H1 (cell line): ENCODE data around the gene ARHGEF40.

ENCODE experiments used
- CHD1 ChIP-seq: IDR thresholded peaks from 2 replicates; pipeline ENCODE4 v1.6.1; 2012; ENCODE audit warnings: low read depth, low read length, improper control_type of control experiment
- CTCF ChIP-seq, 3 experiments: IDR thresholded peaks; 1 replicate in 2 of 3; 2 replicates in 1 of 3; pipeline versions ENCODE4 v1.5.1 to v1.6.1; 2011; ENCODE audit warnings: low read length in 3 of 3, mild to moderate bottlenecking in 3 of 3, inconsistent platforms in 2 of 3, low read depth in 1 of 3, moderate library complexity in 1 of 3; ENCODE audit not compliant: insufficient read depth in 1 of 3; ENCODE audit errors: control extremely low read depth in 1 of 3
- GABPA ChIP-seq: IDR thresholded peaks from 2 replicates; pipeline ENCODE4 v1.6.1; 2011; ENCODE audit warnings: mild to moderate bottlenecking, low read length, moderate library complexity, borderline replicate concordance; ENCODE audit not compliant: insufficient read depth
- NRF1 ChIP-seq: IDR thresholded peaks from 2 replicates; pipeline ENCODE4 v1.6.1; 2011; ENCODE audit warnings: mild to moderate bottlenecking, low read depth, low read length, improper control_type of control experiment
- POLR2A ChIP-seq, 2 experiments: IDR thresholded peaks; 1 replicate in 1 of 2; 2 replicates in 1 of 2; pipeline ENCODE4 v1.6.1; 2011; ENCODE audit warnings: low read depth in 2 of 2, low read length in 2 of 2, mild to moderate bottlenecking in 2 of 2; ENCODE audit errors: control extremely low read depth in 1 of 2
- POLR2AphosphoS5 ChIP-seq: IDR thresholded peaks from 2 replicates; pipeline ENCODE4 v1.6.1; 2011; ENCODE audit warnings: low read depth, low read length
- RBBP5 ChIP-seq: IDR thresholded peaks from 2 replicates; pipeline ENCODE4 v1.7.1; 2012; ENCODE audit warnings: low read depth, mild to moderate bottlenecking, inconsistent platforms, low read length, moderate library complexity, borderline replicate concordance
- SIN3A ChIP-seq, 2 experiments: IDR thresholded peaks in 1 of 2; conservative IDR thresholded peaks in 1 of 2; 2 replicates each; pipeline ENCODE4 v1.6.1; 2011 to 2012; ENCODE audit warnings: low read length in 2 of 2, improper control_type of control experiment in 1 of 2, low read depth in 1 of 2, mild to moderate bottlenecking in 1 of 2
- SP1 ChIP-seq: IDR thresholded peaks from 2 replicates; pipeline ENCODE4 v1.6.1; 2011; ENCODE audit warnings: low read depth, low read length
- USF2 ChIP-seq: IDR thresholded peaks from 2 replicates; pipeline ENCODE4 v1.6.1; 2011; ENCODE audit warnings: low read length, improper control_type of control experiment

- TF ChIP-seq USF2, result no peak
- no peak for TF ChIP-seq POLR2A (IDR thresholded peaks at IDR 0.05; ENCODE audit: control extremely low read depth in 1 of 2, low read depth in 2 of 2, low read length in 2 of 2)
- TF ChIP-seq CTCF (IDR thresholded peaks at IDR 0.05; ENCODE audit: control extremely low read depth in 1 of 3, insufficient read depth in 1 of 3, low read depth in 1 of 3, low read length in 3 of 3), result no peak
- TF ChIP-seq RBBP5, result no peak
- no peak for TF ChIP-seq NRF1
- TF ChIP-seq POLR2AphosphoS5, result no peak
- TF ChIP-seq SP1, result no peak
- TF ChIP-seq SIN3A (conservative IDR thresholded peaks at IDR 0.05 in 1 of 2, IDR thresholded peaks at IDR 0.05 in 1 of 2; ENCODE audit: low read depth in 1 of 2, low read length in 2 of 2), result no peak
- TF ChIP-seq GABPA, result no peak
- no peak for TF ChIP-seq CHD1
Observed at GRCh38 chr14:21053184-21054122, 16.7 kb upstream of the ARHGEF40 start.
